Stomach (tissue), 9 donors: ENCODE measurements around the gene NCAM1. TPM values are rescaled to one million over a fixed set of nuclear protein-coding genes. Genes with fewer than 3 reads are reported as not detected.
A peak's percentile ranks its signal among the peaks of the same experiment; 100 is the strongest.

Experiments
- DNase-seq, 2 donors: peaks; one replicate each; pipeline versions ENCODE4 v3.0.0 to v3.0.0-alpha.2; 2013 to 2019
- H3K27ac ChIP-seq, 5 donors: fragments of 200-600 bp in 4 of 5; sonication (generic) in 4 of 5; one replicate each; pipeline ENCODE4 v1.5.1; 2013 to 2019; ENCODE audit warnings: mild to moderate bottlenecking in 1 of 5, moderate library complexity in 1 of 5
- H3K27me3 ChIP-seq, 3 donors: fragments of 200-600 bp; sonication (generic); one replicate each; pipeline ENCODE4 v1.5.1; 2017 to 2019; ENCODE audit warnings: mixed run types in 1 of 3
- H3K36me3 ChIP-seq, 4 donors: fragments of 200-600 bp; sonication (generic); 1 replicate in 3 of 4; 2 replicates in 1 of 4; pipeline ENCODE4 v1.5.1; 2016 to 2019
- H3K4me1 ChIP-seq, 4 donors: fragments of 200-600 bp; sonication (generic); one replicate each; pipeline ENCODE4 v1.5.1; 2016 to 2019
- H3K4me3 ChIP-seq, 4 donors: fragments of 200-600 bp; sonication (generic) in 3 of 4; one replicate each; pipeline ENCODE4 v1.5.1; 2016 to 2019; ENCODE audit warnings: mild to moderate bottlenecking in 1 of 4
- H3K9me3 ChIP-seq, 4 donors: fragments of 200-600 bp; sonication (generic); one replicate each; pipeline ENCODE4 v1.5.1; 2016 to 2019
- EP300 ChIP-seq: sonication (generic); formaldehyde crosslinking; IDR thresholded peaks from one replicate; pipeline ENCODE4 v1.6.1; 2017; ENCODE audit warnings: antibody characterized with exemption
- POLR2A ChIP-seq, 4 donors: fragments of 450-650 bp; IDR thresholded peaks; one replicate each; pipeline ENCODE4 v1.6.1; 2016; ENCODE audit warnings: antibody characterized with exemption in 4 of 4, control low read depth in 2 of 4, mild to moderate bottlenecking in 1 of 4, moderate library complexity in 1 of 4
- POLR2AphosphoS5 ChIP-seq, 3 donors: sonication (generic); formaldehyde crosslinking; IDR thresholded peaks; one replicate each; pipeline ENCODE4 v1.6.1; 2016; ENCODE audit warnings: antibody characterized with exemption in 3 of 3
- WGBS, 5 donors: extraction: QIAGEN DNeasy Blood & Tissue Kit in 3 of 5; methylation state at CpG; one replicate each; pipeline versions ENCODE4 v1.1.5 to v1.1.7; 2013 to 2018; 5-methylcytosine and 5-hydroxymethylcytosine counted together
- intact Hi-C: fragments of 100-400 bp; cut with DNase I; formaldehyde crosslinking; loops from one replicate; pipeline ENCODE4 v1.15.1; 2023; ENCODE audit warnings: low total_unique reads
- polyA plus RNA-seq, 3 donors: library from polyadenylated mRNA; stranded (reverse); fragments of 200-250 nt; gene quantifications; one replicate each; pipeline ENCODE4 v1.2.3, GENCODE V29; 2013
- total RNA-seq, 5 donors: library from RNA; depleted of rRNA; stranded (reverse); fragments of >200 nt; gene quantifications; one replicate each; pipeline versions ENCODE4 v1.1.0 to v1.2.3, GENCODE V29; 2014 to 2016
- TF ChIP-seq, protein P1 (sequence below), 7 experiments: fragments of 450-650 bp in 4 of 7; fragments of 200-600 bp in 3 of 7; sonication (generic) in 3 of 7; IDR thresholded peaks; one replicate each; pipeline ENCODE4 v1.5.1; 2016 to 2019; ENCODE audit warnings: antibody characterized with exemption in 7 of 7, control low read depth in 2 of 7, mild to moderate bottlenecking in 1 of 7
- donor health status: healthy with polysubstance abuse.
- donor health status: Bipolar disorder and iron deficiency.
- donor health status: healthy.

Gene NCAM1
- total and polyA plus RNA-seq, 8 donors: 5.7 to 84.8 (median 28.9) TPM

DNA sequence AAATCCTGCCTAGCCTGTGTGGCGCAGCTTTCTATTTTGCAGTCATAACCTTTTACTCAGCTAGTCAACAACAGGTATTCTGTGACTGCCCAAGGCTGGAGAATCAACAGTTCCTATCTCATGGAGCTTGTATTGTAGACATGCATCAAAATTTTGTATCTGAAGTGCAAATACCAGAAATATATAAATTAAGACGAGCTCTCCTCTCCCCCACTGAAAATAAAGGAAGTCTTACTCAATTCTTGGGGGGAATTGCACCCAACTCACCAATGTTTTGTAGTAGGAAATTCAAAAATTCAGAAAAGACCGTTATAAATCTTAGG lies 153.4 kb downstream of the NCAM1 start:
- Histone ChIP-seq H3K36me3 (no peaks in the 10 kb centered on the region), H3K4me1 (peaks cover 4 to 24% (median 12%) of the 10 kb centered on the region in 4 donors), H3K27ac (peak overlapping the region in 2 of 5 donors; percentile 38 to 57), H3K27me3 (no peaks in the 10 kb centered on the region), H3K4me3 (no peak overlapping the region), H3K9me3 (no peaks in the 10 kb centered on the region)
- intact Hi-C loops: no loop called here
- WGBS, 5 donors: 49 to 66% (median 53%) methylated on average over 3 of the region's 3 CpGs
- no peak for TF ChIP-seq POLR2A (IDR thresholded peaks at IDR 0.05)
- no peak for TF ChIP-seq POLR2AphosphoS5 (IDR thresholded peaks at IDR 0.05)
- TF ChIP-seq, protein P1, sequence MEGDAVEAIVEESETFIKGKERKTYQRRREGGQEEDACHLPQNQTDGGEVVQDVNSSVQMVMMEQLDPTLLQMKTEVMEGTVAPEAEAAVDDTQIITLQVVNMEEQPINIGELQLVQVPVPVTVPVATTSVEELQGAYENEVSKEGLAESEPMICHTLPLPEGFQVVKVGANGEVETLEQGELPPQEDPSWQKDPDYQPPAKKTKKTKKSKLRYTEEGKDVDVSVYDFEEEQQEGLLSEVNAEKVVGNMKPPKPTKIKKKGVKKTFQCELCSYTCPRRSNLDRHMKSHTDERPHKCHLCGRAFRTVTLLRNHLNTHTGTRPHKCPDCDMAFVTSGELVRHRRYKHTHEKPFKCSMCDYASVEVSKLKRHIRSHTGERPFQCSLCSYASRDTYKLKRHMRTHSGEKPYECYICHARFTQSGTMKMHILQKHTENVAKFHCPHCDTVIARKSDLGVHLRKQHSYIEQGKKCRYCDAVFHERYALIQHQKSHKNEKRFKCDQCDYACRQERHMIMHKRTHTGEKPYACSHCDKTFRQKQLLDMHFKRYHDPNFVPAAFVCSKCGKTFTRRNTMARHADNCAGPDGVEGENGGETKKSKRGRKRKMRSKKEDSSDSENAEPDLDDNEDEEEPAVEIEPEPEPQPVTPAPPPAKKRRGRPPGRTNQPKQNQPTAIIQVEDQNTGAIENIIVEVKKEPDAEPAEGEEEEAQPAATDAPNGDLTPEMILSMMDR (IDR thresholded peaks at IDR 0.05): peak in 1 of 7 experiments; percentile 6
- DNase-seq: no peak

DNA sequence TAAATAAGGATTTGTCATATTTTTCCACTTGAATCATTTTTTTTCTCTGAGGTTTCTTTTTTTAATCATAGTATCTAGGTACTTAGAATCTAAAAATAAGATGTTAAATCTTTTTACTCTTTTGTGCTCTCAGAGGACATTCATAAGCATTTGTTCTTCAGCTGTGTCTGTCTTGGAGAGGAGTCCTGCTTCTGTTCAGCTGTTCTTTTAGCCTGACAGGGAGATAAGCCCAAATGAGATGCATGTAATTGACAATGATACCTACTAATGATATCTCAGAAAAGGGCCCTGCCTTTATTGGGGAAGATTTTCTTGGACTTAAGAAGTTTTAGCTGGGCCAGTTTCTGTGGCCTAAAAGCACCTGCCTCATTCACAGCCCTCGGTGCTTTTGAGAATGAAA lies 156.9 kb downstream of the NCAM1 start:
- no peaks in the 10 kb centered on the region for H3K9me3 ChIP-seq
- H3K4me3 ChIP-seq: no peak overlapping the region
- no peaks in the 10 kb centered on the region for H3K36me3 ChIP-seq
- peaks cover 4 to 25% (median 10%) of the 10 kb centered on the region in 4 donors for H3K4me1 ChIP-seq
- 83 to 96% (median 85%) methylated on average over 1 of the region's 1 CpG for WGBS, 5 donors
- H3K27me3 ChIP-seq: no peaks in the 10 kb centered on the region
- TF ChIP-seq POLR2A (IDR thresholded peaks at IDR 0.05) (no peak), EP300 (no peak), POLR2AphosphoS5 (IDR thresholded peaks at IDR 0.05) (no peak)
- TF ChIP-seq, protein P1 (IDR thresholded peaks at IDR 0.05): no peak
- no peak for DNase-seq
- H3K27ac ChIP-seq: no peak overlapping the region
- intact Hi-C loops: no loop called here

DNA sequence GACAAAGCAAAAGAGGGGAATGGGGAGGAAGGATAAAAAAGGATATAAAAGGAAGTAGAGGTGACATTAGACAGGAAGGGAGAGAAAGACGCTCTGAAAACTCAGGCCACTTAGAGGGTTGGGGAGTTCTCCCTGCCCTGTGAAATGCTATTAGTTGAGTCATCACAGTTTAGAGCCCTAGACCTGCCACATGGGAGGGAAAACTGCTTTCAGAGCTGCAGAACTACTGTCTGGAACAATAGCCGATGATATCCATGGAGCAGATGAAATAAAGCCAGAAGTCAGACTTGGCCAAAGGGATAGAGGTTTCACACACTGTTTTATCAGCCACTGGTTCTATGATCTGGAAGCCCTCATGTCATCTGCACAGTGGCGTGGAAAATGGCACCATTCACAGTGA lies 157.9 kb downstream of the NCAM1 start:
- H3K27ac ChIP-seq: no peak overlapping the region
- no peak for DNase-seq
- 72 to 87% (median 82%) methylated on average over 3 of the region's 3 CpGs for whole genome bisulfite sequencing, 5 donors
- no peaks in the 10 kb centered on the region for H3K36me3 ChIP-seq
- no peaks in the 10 kb centered on the region for H3K27me3 ChIP-seq
- TF ChIP-seq, protein P1 (IDR thresholded peaks at IDR 0.05): no peak
- no peak for TF ChIP-seq POLR2A (IDR thresholded peaks at IDR 0.05)
- no peak for TF ChIP-seq EP300
- TF ChIP-seq POLR2AphosphoS5 (IDR thresholded peaks at IDR 0.05): no peak
- peaks cover 2 to 15% (median 8%) of the 10 kb centered on the region in 4 donors for H3K4me1 ChIP-seq
- H3K4me3 ChIP-seq: no peak overlapping the region
- H3K9me3 ChIP-seq: no peaks in the 10 kb centered on the region
- intact Hi-C loops: no loop called here

DNA sequence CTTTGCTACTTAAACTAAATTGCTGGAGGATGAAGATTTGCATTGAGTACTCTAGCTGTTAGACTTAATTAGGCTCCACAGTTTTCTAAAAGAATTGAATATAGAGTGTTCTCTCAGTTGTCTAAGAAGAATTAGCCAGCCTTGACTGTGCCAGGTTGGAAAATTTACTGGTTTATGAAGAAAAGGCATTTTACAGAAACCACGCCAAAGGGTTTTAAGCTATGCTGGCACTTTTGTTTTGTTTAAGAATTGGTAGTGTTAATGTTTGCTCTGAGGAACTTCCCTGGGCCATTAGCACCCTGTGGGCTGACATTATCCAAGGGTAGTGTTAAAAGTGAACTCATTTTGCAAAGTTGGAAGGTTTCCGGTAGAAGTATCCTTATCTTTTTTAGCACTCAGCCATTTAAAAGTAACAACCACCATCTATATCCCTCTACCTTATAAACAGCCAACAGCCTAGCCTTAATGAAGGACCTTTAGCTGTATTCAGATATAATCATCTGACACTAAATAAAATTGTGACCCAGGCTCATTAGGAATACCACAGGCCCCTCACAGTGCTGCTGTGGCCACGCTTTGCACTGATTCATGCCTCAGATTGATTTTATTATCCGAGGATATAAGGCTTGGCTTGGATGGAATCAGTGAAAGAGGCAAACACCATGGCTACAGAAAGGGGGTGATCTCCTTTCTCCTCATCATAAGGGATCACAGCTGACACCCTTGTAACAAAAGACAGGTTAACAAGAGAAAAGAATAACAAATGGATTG lies 158.9 kb downstream of the NCAM1 start:
- 76 to 92% (median 84%) methylated on average over 4 of the region's 4 CpGs for WGBS, 5 donors
- H3K4me1 ChIP-seq: peaks cover 0 to 7% (median 2%) of the 10 kb centered on the region in 4 donors
- TF ChIP-seq EP300 (no peak), POLR2AphosphoS5 (IDR thresholded peaks at IDR 0.05) (no peak), POLR2A (IDR thresholded peaks at IDR 0.05) (no peak)
- TF ChIP-seq, protein P1 (IDR thresholded peaks at IDR 0.05): no peak
- intact Hi-C loops: loop anchor here (5.0 kb wide), 1 partner anchor 533 kb away; no protein-coding TSS in a partner anchor
- H3K9me3 ChIP-seq: no peaks in the 10 kb centered on the region
- H3K36me3 ChIP-seq: no peaks in the 10 kb centered on the region
- no peak overlapping the region for H3K4me3 ChIP-seq
- H3K27me3 ChIP-seq: no peaks in the 10 kb centered on the region
- DNase-seq: no peak
- no peak overlapping the region for H3K27ac ChIP-seq
